Vagina (tissue), 2 donors: ENCODE data around the gene ANKRD36B. TPM values are rescaled to one million over a fixed set of nuclear protein-coding genes. Genes with fewer than 3 reads are reported as not detected.
A peak's percentile ranks its signal among the peaks of the same experiment; 100 is the strongest.
"Not testable (repeated sequence)": the region's sequence is repeated elsewhere in the genome, so short reads cannot be mapped to it uniquely, and the experiment has no call there.

Source experiments
- DNase-seq, 2 donors: peaks; one replicate each; pipeline ENCODE4 v3.0.0-alpha.2; 2017; ENCODE audit errors: extremely low spot score in 2 of 2
- H3K27ac ChIP-seq: fragments of 200-600 bp; sonication (generic); one replicate; pipeline ENCODE4 v1.5.1; 2019
- H3K27me3 ChIP-seq: fragments of 200-600 bp; sonication (generic); one replicate; pipeline ENCODE4 v1.5.1; 2019
- H3K36me3 ChIP-seq, 2 donors: fragments of 200-600 bp; sonication (generic); one replicate each; pipeline ENCODE4 v1.5.1; 2017 to 2019
- H3K4me1 ChIP-seq: fragments of 200-600 bp; sonication (generic); one replicate; pipeline ENCODE4 v1.5.1; 2019
- H3K4me3 ChIP-seq, 2 donors: fragments of 200-600 bp; sonication (generic); 1 replicate in 1 of 2; 2 replicates in 1 of 2; pipeline ENCODE4 v1.5.1; 2016 to 2019
- H3K9me3 ChIP-seq: fragments of 200-600 bp; sonication (generic); one replicate; pipeline ENCODE4 v1.5.1; 2019
- POLR2AphosphoS5 ChIP-seq, 2 donors: sonication (generic); formaldehyde crosslinking; IDR thresholded peaks; one replicate each; pipeline ENCODE4 v1.9.0; 2017; ENCODE audit warnings: antibody characterized with exemption in 2 of 2, mild to moderate bottlenecking in 2 of 2, low read depth in 1 of 2; ENCODE audit not compliant: insufficient read depth in 1 of 2
- intact Hi-C: fragments of 100-400 bp; cut with DNase I; formaldehyde crosslinking; loops from one replicate; pipeline ENCODE4 v1.15.1; 2023
- total RNA-seq: library from RNA; depleted of rRNA; stranded (reverse); fragments of >200 nt; gene quantifications from one replicate; pipeline ENCODE4 v1.2.3, GENCODE V29; 2016
- TF ChIP-seq, protein P1 (sequence below), 3 experiments: fragments of 450-650 bp in 2 of 3; fragments of 200-600 bp in 1 of 3; sonication (generic) in 1 of 3; IDR thresholded peaks; one replicate each; pipeline ENCODE4 v1.5.1; 2017 to 2019; ENCODE audit warnings: antibody characterized with exemption in 3 of 3, mild to moderate bottlenecking in 2 of 3, moderate library complexity in 2 of 3

Gene ANKRD36B
- total RNA-seq, 1 donor from 2014 or later: 53.0 TPM

DNA sequence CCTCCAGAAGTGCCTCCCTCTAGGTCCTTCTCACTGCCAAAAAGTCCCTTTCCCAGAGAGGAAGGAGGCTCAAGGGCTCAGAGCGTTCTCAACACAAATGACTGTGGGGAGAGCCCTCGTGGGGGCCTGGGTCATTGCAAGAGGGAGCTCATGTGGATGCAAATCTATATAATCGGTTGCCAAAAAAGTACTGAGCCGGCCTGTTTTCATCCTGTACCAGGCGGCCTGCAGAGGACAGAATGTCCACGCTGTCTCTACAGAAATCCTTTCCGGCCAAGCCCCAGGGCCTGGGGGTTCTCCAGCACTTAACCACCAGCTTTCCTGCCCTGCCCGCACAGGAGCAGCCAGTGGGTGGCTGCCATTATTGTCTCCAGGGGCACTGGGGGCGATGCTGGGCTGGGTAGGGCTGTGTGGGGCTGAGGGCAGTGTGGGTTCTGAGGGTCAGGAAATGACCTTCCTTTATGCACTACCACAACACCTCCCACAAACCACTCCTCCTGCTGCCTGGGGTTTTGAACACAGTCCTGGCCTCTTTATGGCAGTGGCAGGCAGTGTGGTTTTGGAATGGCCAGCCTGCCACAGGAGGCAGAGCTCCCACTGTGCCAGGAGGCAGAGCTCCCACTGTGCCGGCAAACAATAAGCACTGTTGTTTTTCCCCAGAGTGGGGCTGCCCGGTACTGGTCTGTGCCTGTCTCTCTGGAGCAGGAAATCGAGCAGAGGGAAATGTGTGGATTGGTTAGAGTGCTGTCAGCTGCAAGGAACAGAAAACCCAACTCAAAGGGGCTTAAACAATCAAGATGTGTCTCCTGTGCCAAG is 16.1 kb upstream of the ANKRD36B start:
- intact Hi-C loops, H3K9me3 ChIP-seq, H3K4me3 ChIP-seq, H3K4me1 ChIP-seq, DNase-seq, H3K27me3 ChIP-seq, H3K36me3 ChIP-seq, H3K27ac ChIP-seq: not testable (repeated sequence)

DNA sequence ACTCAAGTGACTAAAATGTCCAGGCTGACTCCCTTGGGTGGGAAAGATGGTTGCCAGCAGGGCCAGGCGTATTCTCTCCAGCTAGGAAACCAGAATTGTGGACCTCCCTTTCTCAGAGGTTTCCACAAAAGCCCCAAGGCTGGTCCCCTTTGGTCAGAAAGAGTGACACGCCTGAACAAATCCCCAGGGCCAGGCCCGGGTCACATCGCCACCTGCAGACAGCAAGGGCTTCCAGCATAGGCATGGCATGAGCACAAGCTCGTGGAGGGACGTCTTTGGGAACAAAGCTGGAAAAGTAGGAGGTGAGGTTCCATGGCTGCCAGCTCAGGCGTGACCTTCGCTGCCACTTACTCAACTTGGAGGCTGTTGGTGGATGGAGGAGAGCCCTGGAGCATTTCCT is 15.4 kb upstream of the ANKRD36B start:
- H3K27me3 ChIP-seq, H3K36me3 ChIP-seq, intact Hi-C loops, H3K4me3 ChIP-seq, DNase-seq, H3K9me3 ChIP-seq, H3K4me1 ChIP-seq, H3K27ac ChIP-seq: not testable (repeated sequence)

DNA sequence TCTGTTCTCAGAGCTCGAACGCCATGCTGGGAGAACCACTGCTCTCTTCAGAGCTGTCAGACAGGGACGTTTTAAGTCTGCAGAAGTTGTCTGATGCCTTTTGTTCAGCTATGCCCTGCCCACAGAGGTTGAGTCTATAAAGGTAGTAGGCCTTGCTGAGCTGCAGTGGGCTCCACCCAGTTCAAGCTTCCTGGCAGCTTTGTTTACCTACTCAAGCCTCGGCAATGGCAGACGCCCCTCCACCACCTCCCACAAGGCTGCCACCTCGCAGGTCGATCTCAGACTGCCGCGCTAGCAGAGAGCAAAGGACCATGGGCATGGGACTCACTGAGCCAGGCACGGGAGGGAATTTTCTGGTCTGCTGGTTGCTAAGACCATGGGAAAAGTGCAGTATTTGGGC is 11.9 kb upstream of the ANKRD36B start:
- H3K4me1 ChIP-seq, H3K36me3 ChIP-seq, H3K4me3 ChIP-seq, H3K27me3 ChIP-seq, intact Hi-C loops, H3K9me3 ChIP-seq, DNase-seq, H3K27ac ChIP-seq: not testable (repeated sequence)

DNA sequence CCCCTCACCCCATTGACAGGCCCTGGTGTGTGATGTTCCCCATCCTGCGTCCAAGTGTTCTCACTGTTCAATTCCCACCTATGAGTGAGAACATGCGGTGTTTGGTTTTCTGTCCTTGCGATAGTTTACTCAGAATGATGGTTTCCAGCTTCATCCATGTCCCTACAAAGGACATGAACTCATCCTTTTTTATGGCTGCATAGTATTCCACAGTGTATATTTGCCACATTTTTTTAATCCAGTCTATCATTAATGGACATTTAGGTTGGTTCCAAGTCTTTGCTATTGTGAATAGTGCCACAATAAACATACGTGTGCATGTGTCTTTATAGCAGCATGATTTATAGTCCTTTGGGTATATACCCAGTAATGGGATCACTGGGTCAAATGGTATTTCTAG is 6.5 kb upstream of the ANKRD36B start:
- H3K4me3 ChIP-seq, H3K9me3 ChIP-seq, H3K36me3 ChIP-seq, DNase-seq, H3K4me1 ChIP-seq, intact Hi-C loops, H3K27me3 ChIP-seq, H3K27ac ChIP-seq: not testable (repeated sequence)

DNA sequence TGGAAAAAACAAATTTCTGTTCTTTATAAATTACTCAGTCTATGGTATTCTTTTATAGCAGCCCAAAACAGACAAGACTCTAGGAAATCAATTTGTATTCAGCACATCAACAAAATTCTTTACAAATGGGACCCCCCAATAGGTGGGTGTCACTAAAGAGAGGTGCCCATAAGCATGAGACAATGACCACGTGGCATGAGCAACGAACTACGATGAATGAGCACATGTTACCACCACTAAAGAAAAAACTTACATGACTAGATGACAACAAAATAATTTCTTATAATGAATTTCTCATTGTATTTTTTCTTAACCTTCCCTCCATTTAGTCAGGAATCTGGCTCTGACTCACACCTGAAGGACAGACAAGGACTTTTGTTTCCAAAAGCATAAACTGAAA is 3.8 kb upstream of the ANKRD36B start:
- not testable (repeated sequence) for H3K9me3 ChIP-seq, DNase-seq, H3K4me3 ChIP-seq, H3K4me1 ChIP-seq, H3K36me3 ChIP-seq, H3K27me3 ChIP-seq, H3K27ac ChIP-seq
- intact Hi-C loops: loop anchor here (5.0 kb wide), 1 partner anchor 104 kb away; no protein-coding TSS in a partner anchor

DNA sequence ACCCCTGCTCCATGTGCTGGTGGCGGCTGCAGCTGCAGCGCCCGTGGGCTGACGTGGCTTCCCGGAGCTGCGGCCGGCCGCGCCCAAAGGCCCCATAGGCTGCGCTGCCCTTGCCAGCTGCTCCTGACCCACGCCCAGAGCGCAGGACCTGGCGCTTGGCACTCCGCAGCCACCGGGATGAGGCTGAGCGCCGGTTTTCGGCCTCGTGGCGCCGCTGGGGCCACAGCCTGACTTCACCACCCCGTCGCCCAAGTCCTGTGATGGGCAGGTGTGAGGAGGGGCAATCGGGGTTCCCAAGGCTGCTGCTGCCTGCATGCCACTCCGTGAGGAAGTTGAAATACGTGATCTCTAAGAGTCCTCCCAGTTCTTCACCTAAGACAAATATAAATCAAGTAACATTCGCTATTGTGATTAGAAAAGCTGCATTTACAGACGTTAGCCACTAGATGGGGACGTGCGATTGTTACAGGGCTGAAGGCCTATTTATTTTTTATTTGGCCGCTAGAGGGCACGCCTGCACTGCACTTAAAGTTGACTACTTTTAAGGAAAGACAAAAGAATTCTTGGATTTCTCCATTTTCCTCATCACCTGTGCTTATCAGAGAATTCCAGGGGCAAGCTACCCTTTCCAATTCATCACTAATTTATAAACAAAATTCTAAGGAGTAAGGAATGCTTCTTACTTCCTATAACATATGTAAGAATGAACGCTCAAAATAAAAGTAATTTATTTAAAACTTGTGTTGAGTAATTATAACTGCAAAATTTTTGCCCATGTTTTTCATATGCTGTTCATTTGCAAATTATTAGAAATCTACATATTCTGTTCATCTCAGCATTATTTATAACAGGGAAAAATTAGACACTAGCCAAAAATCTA is 1.1 kb upstream of the ANKRD36B start:
- peak in 1 of 2 donors; percentile 87 for DNase-seq
- H3K9me3 ChIP-seq, H3K27me3 ChIP-seq, H3K4me1 ChIP-seq, H3K36me3 ChIP-seq: not testable (repeated sequence)
- peak; percentile 41 to 75 for TF ChIP-seq POLR2AphosphoS5 (IDR thresholded peaks at IDR 0.05; ENCODE audit: insufficient read depth in 1 of 2, low read depth in 1 of 2)
- TF ChIP-seq, protein P1, sequence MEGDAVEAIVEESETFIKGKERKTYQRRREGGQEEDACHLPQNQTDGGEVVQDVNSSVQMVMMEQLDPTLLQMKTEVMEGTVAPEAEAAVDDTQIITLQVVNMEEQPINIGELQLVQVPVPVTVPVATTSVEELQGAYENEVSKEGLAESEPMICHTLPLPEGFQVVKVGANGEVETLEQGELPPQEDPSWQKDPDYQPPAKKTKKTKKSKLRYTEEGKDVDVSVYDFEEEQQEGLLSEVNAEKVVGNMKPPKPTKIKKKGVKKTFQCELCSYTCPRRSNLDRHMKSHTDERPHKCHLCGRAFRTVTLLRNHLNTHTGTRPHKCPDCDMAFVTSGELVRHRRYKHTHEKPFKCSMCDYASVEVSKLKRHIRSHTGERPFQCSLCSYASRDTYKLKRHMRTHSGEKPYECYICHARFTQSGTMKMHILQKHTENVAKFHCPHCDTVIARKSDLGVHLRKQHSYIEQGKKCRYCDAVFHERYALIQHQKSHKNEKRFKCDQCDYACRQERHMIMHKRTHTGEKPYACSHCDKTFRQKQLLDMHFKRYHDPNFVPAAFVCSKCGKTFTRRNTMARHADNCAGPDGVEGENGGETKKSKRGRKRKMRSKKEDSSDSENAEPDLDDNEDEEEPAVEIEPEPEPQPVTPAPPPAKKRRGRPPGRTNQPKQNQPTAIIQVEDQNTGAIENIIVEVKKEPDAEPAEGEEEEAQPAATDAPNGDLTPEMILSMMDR (IDR thresholded peaks at IDR 0.05): peak; percentile 81 to 100 (median 99)
- Histone ChIP-seq H3K27ac (peak overlapping the region; percentile 95), H3K4me3 (peak overlapping the region; percentile 60 to 78)
- intact Hi-C loops: loop anchor here (5.0 kb wide), 1 partner anchor 107 kb away; no protein-coding TSS in a partner anchor

DNA sequence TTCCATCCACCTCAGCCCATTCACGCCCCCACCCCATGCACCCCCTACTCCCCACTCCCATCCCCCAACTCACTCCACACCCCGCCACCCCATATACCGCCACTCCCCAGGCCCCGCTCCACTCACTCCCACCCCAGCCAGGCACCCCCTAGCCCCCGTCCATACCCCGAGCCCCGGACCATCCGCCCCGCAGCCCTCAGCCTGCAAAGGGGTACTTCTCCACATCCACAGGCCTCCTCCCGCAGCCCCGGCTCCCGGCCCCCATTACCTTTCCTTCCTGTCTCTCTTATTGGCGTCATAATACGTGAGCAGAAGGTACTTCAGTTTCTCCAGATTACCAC is 450 bp downstream of the ANKRD36B start:
- H3K27me3 ChIP-seq, H3K9me3 ChIP-seq, H3K4me1 ChIP-seq, intact Hi-C loops, DNase-seq, H3K36me3 ChIP-seq: not testable (repeated sequence)
- Histone ChIP-seq H3K4me3 (peak overlapping the region; percentile 60 to 78), H3K27ac (peak overlapping the region; percentile 75)

DNA sequence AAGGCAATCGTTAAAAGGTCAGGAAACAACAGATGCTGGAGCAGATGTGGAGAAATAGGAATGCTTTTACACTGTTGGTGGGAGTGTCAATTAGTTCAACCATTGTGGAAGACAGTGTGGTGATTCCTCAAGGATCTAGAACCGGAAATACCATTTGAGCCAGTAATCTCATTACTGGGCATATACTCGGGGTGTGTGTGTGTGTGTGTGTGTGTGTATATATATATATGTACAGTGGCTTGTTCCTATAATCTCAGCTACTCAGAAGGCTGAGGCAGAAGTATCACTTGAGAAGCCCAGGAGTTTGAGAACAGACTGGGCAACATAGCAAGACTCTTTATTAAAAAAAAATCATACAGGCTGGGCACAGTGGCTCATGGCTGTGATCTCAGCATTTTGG is 24.0 kb downstream of the ANKRD36B start:
- DNase-seq, H3K4me1 ChIP-seq, H3K36me3 ChIP-seq, H3K9me3 ChIP-seq, H3K27ac ChIP-seq, H3K4me3 ChIP-seq, H3K27me3 ChIP-seq, intact Hi-C loops: not testable (repeated sequence)

DNA sequence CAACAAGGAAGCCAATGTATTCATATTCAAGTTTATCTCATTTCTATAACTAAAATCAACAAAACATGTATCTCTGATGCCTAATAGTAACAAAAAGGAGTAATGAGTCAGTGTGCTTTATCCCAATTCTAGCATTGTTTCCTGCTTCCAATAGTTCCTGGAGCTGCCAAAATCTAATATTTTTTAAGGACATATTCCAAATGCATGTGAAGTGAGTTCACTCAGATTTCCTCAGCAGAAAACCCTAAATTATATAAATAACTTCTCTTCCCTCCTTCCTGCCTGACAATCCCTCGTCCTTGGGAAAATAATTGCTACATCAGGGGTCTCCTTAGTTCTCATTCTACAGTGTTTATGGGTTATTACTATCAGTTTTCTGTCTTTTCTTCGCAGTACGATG is 37.3 kb downstream of the ANKRD36B start:
- DNase-seq, H3K4me3 ChIP-seq, intact Hi-C loops, H3K9me3 ChIP-seq, H3K27me3 ChIP-seq, H3K4me1 ChIP-seq, H3K27ac ChIP-seq: not testable (repeated sequence)
- peaks cover 0 to 16% of the 10 kb centered on the region in 2 donors for H3K36me3 ChIP-seq

DNA sequence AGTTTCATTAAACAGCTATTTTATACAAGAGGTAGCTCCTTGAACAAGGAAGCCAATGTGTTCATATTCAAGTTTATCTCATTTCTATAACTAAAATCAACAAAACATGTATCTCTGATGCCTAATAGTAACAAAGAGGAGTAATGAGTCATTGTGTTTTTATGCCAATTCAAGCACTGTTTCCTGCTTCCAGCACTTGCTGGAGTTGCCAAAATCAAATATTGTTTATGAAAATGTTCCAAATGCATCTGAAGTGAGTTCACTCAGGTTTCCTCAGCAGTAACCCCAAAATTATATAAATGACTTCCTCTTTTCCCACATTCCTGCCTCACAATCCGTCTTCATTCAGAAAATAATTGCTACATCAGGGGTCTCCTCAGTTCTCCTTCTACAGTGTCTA is 39.2 kb downstream of the ANKRD36B start:
- H3K4me3 ChIP-seq, DNase-seq, H3K27me3 ChIP-seq, intact Hi-C loops, H3K4me1 ChIP-seq, H3K9me3 ChIP-seq, H3K27ac ChIP-seq: not testable (repeated sequence)
- H3K36me3 ChIP-seq: peaks cover 0 to 16% of the 10 kb centered on the region in 2 donors

DNA sequence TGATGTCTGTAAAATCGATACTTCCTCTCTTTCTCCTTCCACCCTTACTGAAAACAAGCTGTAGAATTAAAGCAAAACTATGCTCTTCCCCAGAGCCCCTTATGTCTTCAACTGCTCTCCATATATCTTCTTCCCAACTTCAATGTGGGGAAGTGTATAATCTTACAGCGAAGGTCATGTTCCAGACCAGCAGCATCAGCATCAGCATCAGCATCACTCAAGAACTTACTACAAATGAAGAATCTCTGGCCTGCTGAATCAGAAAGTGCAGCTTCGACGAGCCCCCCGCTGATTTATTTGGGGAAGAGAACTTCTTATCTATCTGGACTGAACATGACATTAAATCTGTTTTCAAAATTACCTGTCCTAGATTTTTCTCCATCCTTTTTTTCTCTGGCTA is 40.6 kb downstream of the ANKRD36B start:
- DNase-seq, intact Hi-C loops, H3K4me3 ChIP-seq, H3K36me3 ChIP-seq, H3K9me3 ChIP-seq, H3K4me1 ChIP-seq, H3K27me3 ChIP-seq, H3K27ac ChIP-seq: not testable (repeated sequence)

DNA sequence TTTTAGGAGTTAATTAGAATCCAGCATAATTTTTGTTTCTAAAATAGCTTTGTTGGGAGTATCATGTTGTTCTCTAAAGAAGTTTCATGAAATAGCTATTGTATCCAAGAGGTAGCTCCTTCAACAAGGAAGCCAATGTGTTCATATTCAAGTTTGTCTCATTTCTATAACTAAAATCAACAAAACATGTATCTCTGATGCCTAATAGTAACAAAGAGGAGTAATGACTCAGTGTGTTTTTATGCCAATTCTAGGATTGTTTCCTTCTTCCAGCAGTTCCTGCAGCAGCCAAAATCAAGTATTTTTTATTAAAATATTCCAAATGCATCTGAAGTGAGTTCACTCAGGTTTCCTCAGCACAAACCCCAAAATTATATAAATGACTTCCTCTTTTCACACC is 41.1 kb downstream of the ANKRD36B start:
- not testable (repeated sequence) for H3K36me3 ChIP-seq, H3K27ac ChIP-seq

More for the DNA sequence above, 41.1 kb downstream of the ANKRD36B start:
- H3K27me3 ChIP-seq, intact Hi-C loops, H3K4me3 ChIP-seq, H3K4me1 ChIP-seq, H3K9me3 ChIP-seq, DNase-seq: not testable (repeated sequence)
